Measurements from ENCODE around the gene TTC6. TPM values are rescaled to one million over a fixed set of nuclear protein-coding genes. Genes with fewer than 3 reads are reported as not detected.

Gene TTC6
- total RNA-seq, 1 donor: under 0.01 TPM

GRCh38 chr14:37593511-37594237 lies 1.8 kb upstream of the TTC6 start:
- peak overlapping the region; percentile 65 for H3K4me3 ChIP-seq (ENCODE audit: low read depth, low read length)
- no peak for TF ChIP-seq CTCF (IDR thresholded peaks at IDR 0.05; ENCODE audit: insufficient read depth, low read depth, low read length)
- no peak for DNase-seq (ENCODE audit: low read depth)

GRCh38 chr14:37594238-37594970 lies 1.0 kb upstream of the TTC6 start:
- DNase-seq (ENCODE audit: low read depth): peak; percentile 79
- peak overlapping the region; percentile 65 for H3K4me3 ChIP-seq (ENCODE audit: low read depth, low read length)
- TF ChIP-seq CTCF (IDR thresholded peaks at IDR 0.05; ENCODE audit: insufficient read depth, low read depth, low read length): peak; percentile 85

- no peak for DNase-seq (ENCODE audit: low read depth)
- no peak for TF ChIP-seq CTCF (IDR thresholded peaks at IDR 0.05; ENCODE audit: insufficient read depth, low read depth, low read length)
- H3K4me3 ChIP-seq (ENCODE audit: low read depth, low read length): peak overlapping the region; percentile 65
Observed at GRCh38 chr14:37595809-37596621, 586 bp downstream of the TTC6 start.

- DNase-seq (ENCODE audit: low read depth): no peak
- TF ChIP-seq CTCF (IDR thresholded peaks at IDR 0.05; ENCODE audit: insufficient read depth, low read depth, low read length): no peak
- H3K4me3 ChIP-seq (ENCODE audit: low read depth, low read length): no peak overlapping the region
Observed at GRCh38 chr14:37596790-37597472, 1.5 kb downstream of the TTC6 start.

GRCh38 chr14:37597538-37597913 lies 2.1 kb downstream of the TTC6 start:
- H3K4me3 ChIP-seq (ENCODE audit: low read depth, low read length): no peak overlapping the region
- peak; percentile 38 for TF ChIP-seq CTCF (IDR thresholded peaks at IDR 0.05; ENCODE audit: insufficient read depth, low read depth, low read length)
- DNase-seq (ENCODE audit: low read depth): no peak

All from fibroblast of villous mesenchyme (primary cell).